Ureter (tissue), 1 donor: Measurements from ENCODE around the gene ZNF565. TPM values are rescaled to one million over a fixed set of nuclear protein-coding genes. Genes with fewer than 3 reads are reported as not detected.
"Not testable (repeated sequence)": the region's sequence is repeated elsewhere in the genome, so short reads cannot be mapped to it uniquely, and the experiment has no call there.

Experiments used
- DNase-seq: peaks from one replicate; pipeline ENCODE4 v3.0.0-alpha.2; 2020; ENCODE audit warnings: low spot score
- total RNA-seq: library from RNA; stranded (reverse); gene quantifications from one replicate; pipeline ENCODE4 v1.2.4, GENCODE V29; 2023
- donor health status: DM: yes; HTN: yes; CAD: no.

Gene ZNF565
- 7.5 TPM for total RNA-seq

DNA sequence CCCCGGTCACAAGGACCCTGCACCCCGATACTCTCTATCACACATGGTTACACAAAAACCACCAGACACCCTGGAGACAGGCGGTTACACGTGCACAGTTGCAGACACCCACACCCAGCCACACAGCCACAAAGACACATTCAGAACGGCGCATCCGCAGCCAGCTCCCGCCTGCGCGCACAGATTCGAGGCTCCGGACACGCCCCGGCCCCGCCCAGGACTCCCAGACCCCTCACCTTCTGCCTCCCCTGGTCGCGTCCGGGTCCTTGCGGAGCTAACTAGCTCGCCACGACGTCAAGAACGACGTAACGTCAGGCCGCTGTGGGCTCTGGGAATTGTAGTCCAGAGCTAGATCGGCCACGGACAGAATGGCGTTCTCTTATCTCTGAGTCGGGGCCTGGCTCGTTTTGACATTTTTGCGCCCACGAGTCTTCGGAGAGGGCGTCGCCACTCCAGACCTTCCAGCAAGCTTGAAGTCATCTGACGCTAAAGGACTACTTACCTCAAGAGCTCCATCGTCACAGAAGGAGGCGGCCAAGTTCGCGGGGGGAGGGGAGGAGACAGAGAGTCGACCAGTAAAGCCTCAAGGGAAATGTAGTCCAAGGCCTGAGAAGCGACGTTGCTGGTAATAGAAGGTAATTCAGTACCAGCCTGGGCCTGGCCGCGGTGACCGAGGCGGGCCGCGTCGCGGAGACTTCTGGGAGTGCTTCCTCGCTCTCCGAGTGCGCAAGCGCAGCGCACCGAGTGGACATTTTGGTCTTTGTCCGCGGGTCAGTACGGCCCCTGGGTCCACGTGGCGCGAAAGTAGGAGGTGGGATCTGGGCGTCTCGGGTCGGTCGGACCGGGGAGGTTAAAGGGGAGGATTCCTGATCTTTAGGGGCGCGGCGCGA lies at the start of gene ZNF565, which contains the start of gene ZNF146:
TSS of gene ZNF565 (minus strand) at position 280 of the 890 bp plus-strand sequence. CDS start 12,680 bp downstream, outside the sequence.
TSS of gene ZNF146 (plus strand) at position 721 of the 890 bp plus-strand sequence. CDS start 21,335 bp downstream, outside the sequence.
- peak; percentile 98 for DNase-seq

DNA sequence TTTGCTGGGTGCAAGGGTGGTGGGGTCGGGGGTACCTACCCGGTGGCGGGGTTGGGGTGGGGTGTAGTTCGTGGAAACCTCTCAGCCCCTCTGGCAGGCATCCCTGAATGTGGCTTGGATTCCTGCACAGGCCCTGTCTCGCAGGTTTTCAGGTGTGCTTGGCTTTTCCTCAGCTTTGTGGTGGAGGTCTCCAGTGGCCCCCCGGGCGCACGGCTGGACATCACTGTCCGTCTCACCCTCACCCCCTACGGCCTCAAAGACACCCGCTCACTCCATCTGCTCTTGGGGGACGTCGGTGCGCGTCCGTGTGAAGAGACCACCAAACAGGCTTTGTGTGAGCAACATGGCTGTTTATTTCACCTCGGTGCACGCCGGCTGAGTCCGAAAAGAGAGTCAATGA lies 44.7 kb upstream of the ZNF565 start:
- DNase-seq: peak; percentile 26

DNA sequence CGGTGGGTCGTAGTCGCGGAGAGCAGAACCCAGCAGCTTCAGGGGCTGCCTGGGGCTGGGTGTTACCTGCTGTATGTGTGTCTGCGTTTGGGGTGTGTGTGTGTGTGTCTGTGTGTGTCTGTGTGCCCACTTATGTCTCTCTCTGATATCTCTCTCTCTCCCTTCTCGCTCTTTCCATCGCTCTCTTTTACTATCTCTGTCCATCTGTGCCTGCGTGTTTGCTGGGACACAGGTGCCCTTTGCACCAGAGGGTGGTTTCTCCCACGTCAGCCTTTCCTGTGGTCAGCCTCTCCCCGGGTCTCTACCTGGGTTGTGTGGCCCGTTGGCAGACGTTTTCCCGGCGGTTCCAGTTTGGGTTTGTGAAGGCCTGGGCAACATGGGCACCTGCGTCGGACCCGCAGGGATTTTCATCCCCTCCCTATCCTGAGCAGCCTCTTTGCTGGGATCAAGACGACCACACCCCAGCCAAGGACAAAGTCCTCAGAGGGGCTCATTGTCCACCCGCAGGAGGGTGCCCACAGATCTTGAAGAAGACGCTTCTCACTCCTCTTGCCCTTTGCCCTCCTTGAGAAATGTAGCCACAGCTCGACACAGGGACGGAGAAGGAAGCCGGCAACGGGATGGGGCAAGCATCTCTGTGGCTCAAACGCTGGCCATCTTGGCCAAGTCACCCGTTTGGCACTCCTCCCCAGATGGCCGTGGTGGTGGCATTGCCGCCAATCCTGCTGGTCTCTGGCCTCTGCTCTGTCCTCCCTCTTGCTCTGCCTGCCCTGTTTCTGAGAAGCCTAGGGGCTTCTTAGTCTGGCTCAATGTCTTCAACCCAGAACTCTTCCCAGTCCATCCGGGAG lies 43.8 kb upstream of the ZNF565 start:
- DNase-seq: peak; percentile 23

- peak; percentile 41 for DNase-seq
Observed at GRCh38 chr19:36257520-36257876, 43.0 kb upstream of the ZNF565 start.

GRCh38 chr19:36256853-36257519 lies 42.5 kb upstream of the ZNF565 start:
- DNase-seq: peak; percentile 28

DNA sequence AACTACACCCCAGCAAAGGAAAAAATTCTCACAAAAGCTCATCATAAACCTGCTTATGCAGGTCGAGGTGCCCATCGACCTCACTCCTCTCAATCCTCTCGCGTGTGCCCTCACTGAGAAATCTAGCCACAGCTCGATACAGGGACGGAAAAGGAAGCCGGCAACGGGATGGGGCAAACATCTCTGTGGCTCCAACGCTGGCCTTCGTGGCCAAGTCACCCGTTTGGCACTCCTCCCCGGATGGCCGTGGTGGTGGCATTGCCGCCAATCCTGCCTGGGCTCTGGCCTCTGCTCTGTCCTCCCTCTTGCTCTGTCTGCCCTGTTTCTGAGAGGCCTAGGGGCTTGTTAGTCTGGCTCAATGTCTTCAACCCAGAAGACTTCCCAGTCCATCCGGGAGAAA lies 41.6 kb upstream of the ZNF565 start:
- DNase-seq: peak; percentile 18

- peak; percentile 32 for DNase-seq
Observed at GRCh38 chr19:36255316-36255715, 40.9 kb upstream of the ZNF565 start.

DNA sequence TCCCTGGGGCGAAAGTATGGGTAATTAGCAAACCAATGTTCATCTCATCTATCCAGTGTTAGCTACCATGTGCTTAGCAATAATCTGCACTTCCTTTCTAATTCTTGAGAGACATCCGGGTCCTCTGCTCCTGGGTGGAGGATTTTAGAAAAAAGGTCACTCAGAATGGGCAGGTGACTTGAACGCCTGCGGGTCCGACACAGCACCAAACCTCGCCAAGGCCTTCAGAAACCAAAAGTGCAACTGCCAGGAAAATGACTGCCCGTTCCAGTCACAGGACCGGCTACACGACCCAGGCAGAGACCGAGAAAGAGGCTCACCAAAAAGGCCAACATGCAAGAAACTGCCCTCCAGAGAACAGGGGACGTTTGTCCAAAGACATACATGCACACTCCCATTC lies 40.4 kb upstream of the ZNF565 start:
- DNase-seq: peak; percentile 29

DNA sequence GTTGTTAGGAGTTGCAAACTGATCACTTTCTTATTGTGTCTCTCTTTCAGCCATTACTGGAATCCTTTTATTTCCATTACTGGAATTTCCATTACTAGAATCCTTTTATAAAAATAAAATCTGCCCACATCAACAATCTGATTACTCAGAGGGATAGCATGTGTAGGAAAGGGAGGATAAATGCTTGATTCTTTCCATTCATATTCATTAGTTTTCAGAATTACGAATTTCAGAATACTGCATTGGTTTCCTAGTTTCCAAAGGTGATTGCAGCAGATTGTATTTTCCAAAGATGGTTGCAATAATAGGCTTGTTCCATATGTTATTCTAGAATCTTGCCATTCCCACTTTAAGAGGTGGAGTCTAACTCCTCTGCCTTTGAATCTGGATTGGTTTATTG lies 37.6 kb upstream of the ZNF565 start:
- DNase-seq: no peak

DNA sequence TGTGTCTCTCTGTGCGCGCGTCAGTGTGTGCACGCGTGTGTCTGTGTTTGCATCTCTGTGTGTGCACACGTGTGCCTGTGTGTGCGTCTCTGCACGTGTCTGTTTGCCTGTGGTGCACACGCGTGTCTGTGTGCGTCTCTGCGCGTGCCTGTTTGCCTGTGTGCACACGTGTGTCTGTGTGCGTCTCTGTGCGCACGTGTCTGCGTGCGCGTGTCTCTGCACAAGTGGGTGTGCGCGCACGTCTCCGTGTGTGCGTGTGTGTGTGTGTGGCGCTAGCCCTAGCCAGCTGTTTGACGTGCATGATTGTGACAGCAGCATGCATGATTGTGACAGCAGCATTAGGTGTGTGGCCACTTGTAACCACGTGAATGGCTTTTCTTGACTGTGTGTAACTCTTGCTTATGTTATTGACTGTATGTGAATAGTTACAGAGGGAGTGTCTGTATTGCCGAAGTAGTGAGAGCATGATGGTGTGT lies 31.6 kb upstream of the ZNF565 start:
- DNase-seq: no peak

GRCh38 chr19:36245210-36246005 lies 30.9 kb upstream of the ZNF565 start:
- peak; percentile 42 for DNase-seq

- DNase-seq: peak; percentile 29
Observed at GRCh38 chr19:36244066-36244465, 29.6 kb upstream of the ZNF565 start.

DNA sequence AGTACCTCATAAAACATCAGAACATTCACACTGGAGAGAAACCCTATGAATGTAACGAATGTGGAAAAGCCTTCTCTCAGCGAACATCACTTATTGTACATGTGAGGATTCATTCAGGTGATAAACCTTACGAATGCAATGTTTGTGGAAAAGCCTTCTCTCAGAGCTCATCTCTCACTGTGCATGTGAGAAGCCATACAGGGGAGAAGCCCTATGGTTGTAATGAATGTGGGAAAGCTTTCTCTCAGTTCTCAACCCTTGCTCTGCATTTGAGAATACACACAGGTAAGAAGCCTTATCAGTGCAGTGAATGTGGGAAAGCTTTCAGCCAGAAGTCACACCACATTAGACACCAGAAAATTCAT lies 22.5 kb upstream of the ZNF565 start:
- no peak for DNase-seq

GRCh38 chr19:36236304-36236945 lies 22.0 kb upstream of the ZNF565 start:
- no peak for DNase-seq

GRCh38 chr19:36233626-36234025 lies 19.2 kb upstream of the ZNF565 start:
- not testable (repeated sequence) for DNase-seq

- no peak for DNase-seq
Observed at GRCh38 chr19:36225219-36225892, 10.9 kb upstream of the ZNF565 start.

GRCh38 chr19:36222503-36222902 lies 8.0 kb upstream of the ZNF565 start:
- DNase-seq: no peak

- DNase-seq: no peak
Observed at GRCh38 chr19:36221474-36221873, 7.0 kb upstream of the ZNF565 start.

- no peak for DNase-seq
Observed at GRCh38 chr19:36215276-36216123, 1.0 kb upstream of the ZNF565 start.
